ENCODE measurements around the gene PLXNA2.

The PLXNA2 gene

DNA sequence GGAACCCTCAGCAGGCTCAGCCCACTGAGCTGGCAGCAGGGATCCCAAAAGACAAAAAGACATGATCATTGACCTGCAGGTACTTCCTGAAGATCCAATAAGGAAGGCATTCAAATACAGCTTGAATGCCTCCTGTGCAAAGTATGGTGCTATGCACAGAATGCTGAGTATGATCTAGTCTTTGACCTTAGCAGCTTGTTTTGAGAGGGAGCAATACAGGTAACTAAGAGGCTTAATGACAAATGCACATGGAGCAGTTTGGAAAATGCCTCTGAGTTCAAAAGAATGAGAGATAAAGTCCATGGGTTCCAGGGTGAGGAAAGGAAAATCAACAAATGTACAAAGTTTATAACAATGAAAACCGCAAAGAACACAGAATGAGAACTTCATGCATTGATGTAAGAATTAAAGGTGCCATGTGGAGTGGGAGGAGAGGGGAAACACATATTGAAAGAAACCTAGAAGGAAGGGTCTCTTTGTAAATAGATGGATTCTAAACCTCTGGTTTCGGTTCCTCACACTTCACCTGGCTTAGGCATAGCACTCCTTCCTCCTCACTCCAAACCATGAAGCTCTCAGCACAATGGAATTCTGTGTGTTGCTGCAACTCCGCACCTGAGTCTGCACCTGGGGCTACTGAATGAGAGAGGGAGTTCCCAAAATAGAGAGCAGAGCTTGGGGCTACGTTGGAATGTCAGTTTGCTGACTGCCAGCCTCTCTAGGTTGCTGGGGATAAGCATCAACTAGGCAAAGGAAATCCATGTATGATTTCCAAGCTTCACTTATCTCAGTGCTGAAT is 77.6 kb downstream of the PLXNA2 start:
- no peak for DNase-seq (ENCODE audit: low read depth in 2 of 3, low spot score in 1 of 3)

- no peak for DNase-seq (ENCODE audit: low read depth in 2 of 3, low spot score in 1 of 3)
These were observed 78.5 kb downstream of the PLXNA2 start for GRCh38 chr1:208165659-208166058.

- no peak for DNase-seq (ENCODE audit: low read depth in 2 of 3, low spot score in 1 of 3)
These were observed 79.6 kb downstream of the PLXNA2 start for GRCh38 chr1:208164609-208165008.

- DNase-seq (ENCODE audit: low read depth in 2 of 3, low spot score in 1 of 3): no peak
These were observed 80.6 kb downstream of the PLXNA2 start for GRCh38 chr1:208163539-208163938.

DNA sequence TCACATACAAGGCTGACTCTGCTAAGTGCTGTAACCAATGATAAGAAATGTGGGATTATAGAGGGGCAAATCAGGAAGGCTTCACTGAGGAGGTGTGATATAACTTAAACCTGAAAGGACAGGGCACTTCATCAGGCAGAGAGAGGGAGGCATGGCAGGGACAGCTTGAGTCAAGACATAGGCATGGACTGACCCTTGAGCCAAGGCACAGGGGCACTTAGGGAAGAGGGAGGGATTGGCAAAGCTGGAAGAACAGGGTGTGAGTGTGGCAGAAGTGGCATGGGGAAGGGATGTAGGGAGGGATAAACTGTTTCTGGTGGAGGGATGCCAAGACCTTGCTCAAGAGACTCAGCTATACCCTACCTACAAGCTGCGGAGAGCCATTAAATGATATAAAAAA is 81.3 kb downstream of the PLXNA2 start:
- DNase-seq (ENCODE audit: low read depth in 2 of 3, low spot score in 1 of 3): no peak

- DNase-seq (ENCODE audit: low read depth in 2 of 3, low spot score in 1 of 3): no peak
These were observed 82.4 kb downstream of the PLXNA2 start for GRCh38 chr1:208161656-208162375.

GRCh38 chr1:208161005-208161404 is 83.2 kb downstream of the PLXNA2 start:
- DNase-seq (ENCODE audit: low read depth in 2 of 3, low spot score in 1 of 3): no peak

DNA sequence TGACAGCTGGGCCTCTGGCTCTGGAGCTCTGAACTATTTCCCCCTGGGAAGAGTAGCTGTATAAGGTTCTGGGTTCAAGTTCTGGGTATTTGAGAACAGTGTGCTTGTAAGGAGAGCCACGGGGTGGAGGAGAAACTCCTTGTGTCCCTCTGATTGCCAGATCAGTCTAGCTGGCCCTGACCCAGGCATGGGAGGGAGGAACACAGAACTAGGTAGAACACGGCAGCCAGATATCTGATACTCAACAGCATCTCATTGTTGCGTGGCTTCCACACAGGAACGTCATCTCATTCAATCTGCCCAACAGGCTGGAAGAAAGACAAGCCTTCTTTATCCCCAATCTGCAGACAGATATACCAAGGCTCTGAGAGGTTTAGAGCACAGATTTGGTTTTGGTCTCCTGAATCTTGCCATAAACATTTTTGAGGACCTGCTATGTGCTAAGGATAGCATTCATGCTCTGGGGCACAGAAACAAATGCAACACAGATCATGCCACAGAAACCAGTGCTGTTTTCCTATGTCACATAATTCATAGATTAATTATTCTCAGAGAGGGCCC is 83.8 kb downstream of the PLXNA2 start:
- no peak for DNase-seq (ENCODE audit: low read depth in 2 of 3, low spot score in 1 of 3)

- DNase-seq (ENCODE audit: low read depth in 2 of 3, low spot score in 1 of 3): no peak
These were observed 84.5 kb downstream of the PLXNA2 start for GRCh38 chr1:208159555-208160258.

DNA sequence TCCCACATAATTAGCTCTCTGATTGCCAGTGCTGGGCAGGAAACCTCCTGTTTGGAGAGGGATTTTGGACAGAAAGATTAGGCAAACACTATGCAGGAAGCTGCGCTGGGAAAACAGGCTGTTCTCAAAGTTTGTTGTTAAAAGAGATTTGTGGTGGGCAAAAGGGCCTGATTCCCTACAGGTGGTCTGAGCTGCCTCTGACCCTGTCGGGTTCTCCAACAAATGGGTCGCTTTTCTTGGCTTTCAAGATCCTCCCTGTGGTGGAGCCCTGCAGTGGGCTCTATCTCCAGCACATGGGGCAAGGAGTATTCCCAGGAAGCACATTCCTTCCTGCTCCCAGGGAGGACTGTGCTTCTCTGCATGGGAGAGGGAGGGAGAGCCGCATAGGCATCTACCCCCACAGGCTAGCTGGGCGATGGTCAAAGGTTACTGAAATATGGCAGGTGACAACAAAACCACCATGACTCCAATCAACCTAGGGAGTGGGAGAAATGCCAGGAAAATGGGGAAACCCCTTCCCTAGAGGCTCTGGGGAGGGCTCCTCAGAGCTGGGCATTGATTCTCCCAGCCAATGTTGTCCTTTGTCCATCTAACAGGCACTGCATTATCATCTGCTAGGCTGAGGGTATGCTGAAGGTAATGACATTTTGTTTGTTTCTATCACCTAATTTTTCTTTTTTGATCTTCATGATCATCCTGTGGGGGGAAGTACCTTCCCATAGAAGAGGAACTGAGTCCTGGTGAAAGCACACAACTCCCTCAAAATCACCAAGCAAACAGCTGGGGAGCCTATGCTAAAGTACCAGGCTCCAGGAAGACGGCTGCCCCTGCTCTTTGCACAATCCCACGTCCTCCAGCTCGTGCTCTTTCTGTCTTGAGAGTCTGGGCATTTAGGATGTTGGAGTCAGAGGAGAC is 85.3 kb downstream of the PLXNA2 start:
- DNase-seq (ENCODE audit: low read depth in 2 of 3, low spot score in 1 of 3): no peak

- DNase-seq (ENCODE audit: low read depth in 2 of 3, low spot score in 1 of 3): no peak
These were observed 86.4 kb downstream of the PLXNA2 start for GRCh38 chr1:208157769-208158168.

- DNase-seq (ENCODE audit: low read depth in 2 of 3, low spot score in 1 of 3): no peak
These were observed 87.4 kb downstream of the PLXNA2 start for GRCh38 chr1:208156741-208157140.

DNA sequence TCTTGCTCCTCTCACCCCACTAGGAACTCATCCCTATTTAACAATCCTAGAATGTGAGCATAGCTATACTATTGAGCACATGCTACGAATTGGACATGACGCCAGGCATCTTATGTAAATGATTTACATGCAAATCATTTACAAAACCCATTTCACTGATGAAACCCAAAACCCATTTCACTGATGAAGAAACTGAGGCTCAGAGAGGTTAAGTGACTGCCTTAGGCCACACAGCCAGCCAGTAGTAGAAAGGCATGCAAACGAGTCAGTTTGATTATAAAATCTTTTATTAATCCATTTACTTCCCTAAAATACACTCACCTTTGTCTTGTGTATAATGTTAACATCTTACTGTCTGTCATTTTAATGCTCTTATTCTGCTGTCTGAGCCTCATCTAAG is 87.9 kb downstream of the PLXNA2 start:
- DNase-seq (ENCODE audit: low read depth in 2 of 3, low spot score in 1 of 3): no peak

GRCh38 chr1:208154679-208155642 is 89.2 kb downstream of the PLXNA2 start:
- no peak for DNase-seq (ENCODE audit: low read depth in 2 of 3, low spot score in 1 of 3)

GRCh38 chr1:208154040-208154439 is 90.1 kb downstream of the PLXNA2 start:
- DNase-seq (ENCODE audit: low read depth in 2 of 3, low spot score in 1 of 3): no peak

DNA sequence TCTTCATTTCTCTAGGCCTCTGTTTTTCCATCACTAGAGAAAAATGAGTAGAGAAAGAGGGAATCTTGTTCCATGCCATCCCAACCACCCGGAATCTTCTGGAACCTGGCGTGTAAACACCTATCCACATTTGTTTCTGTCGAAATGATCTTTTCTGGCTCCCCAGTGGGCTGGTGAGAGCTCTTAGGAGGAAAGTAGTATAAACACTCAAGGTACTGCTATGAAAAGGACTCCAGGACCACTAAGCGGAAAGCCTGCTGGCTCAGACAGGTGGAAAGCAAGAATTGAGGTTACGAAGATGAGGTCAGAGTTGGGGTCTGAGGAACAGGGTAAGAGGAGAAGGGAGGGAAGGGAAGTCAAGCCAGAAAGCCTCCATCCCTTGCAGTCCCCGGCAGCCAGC is 90.8 kb downstream of the PLXNA2 start:
- DNase-seq (ENCODE audit: low read depth in 2 of 3, low spot score in 1 of 3): no peak

GRCh38 chr1:208151728-208152598 is 92.2 kb downstream of the PLXNA2 start:
- DNase-seq (ENCODE audit: low read depth in 2 of 3, low spot score in 1 of 3): no peak

GRCh38 chr1:208150833-208151458 is 93.2 kb downstream of the PLXNA2 start:
- DNase-seq (ENCODE audit: low read depth in 2 of 3, low spot score in 1 of 3): no peak

All from stimulated activated CD4-positive, alpha-beta T cell treated with anti-CD3 and anti-CD28 coated beads, Interleukin-12 subunit alpha, Interleukin-12 subunit beta, amount 100 ng/mL, for 48 hours (primary cell).